Uterus (tissue), 2 donors: Measurements from ENCODE around the gene MT1H.

ENCODE experiments used
- CTCF ChIP-seq, 4 experiments: fragments of 200-600 bp in 2 of 4; fragments of 450-650 bp in 2 of 4; sonication (generic) in 2 of 4; IDR thresholded peaks; one replicate each; pipeline ENCODE4 v1.5.1; 2016 to 2019; ENCODE audit warnings: antibody characterized with exemption in 4 of 4, mild to moderate bottlenecking in 2 of 4, moderate library complexity in 1 of 4
- POLR2A ChIP-seq, 2 donors: fragments of 450-650 bp; IDR thresholded peaks; one replicate each; pipeline ENCODE4 v1.6.1; 2016; ENCODE audit warnings: antibody characterized with exemption in 2 of 2, mild to moderate bottlenecking in 1 of 2, moderate library complexity in 1 of 2

GRCh38 chr16:56669005-56669839 is at the start of gene MT1H:
- TF ChIP-seq CTCF (IDR thresholded peaks at IDR 0.05) (no peak), POLR2A (IDR thresholded peaks at IDR 0.05) (no peak)
